Hepatocyte (in vitro differentiated cells): Measurements from ENCODE around the gene DTNBP1. TPM values are rescaled to one million over a fixed set of nuclear protein-coding genes. Genes with fewer than 3 reads are reported as not detected.
"Not testable (repeated sequence)": the region's sequence is repeated elsewhere in the genome, so short reads cannot be mapped to it uniquely, and the experiment has no call there.

Experiments used
- DNase-seq: peaks from one replicate; pipeline ENCODE4 v3.0.0-alpha.2; 2016; ENCODE audit warnings: low spot score
- H2AFZ ChIP-seq: fragments of 200-600 bp; sonication (generic); 2 replicates; pipeline ENCODE4 v1.6.0; 2016; ENCODE audit warnings: antibody characterized with exemption, mild to moderate bottlenecking
- H3K27ac ChIP-seq: fragments of 200-600 bp; sonication (generic); 2 replicates; pipeline ENCODE4 v1.5.1; 2016; ENCODE audit warnings: mild to moderate bottlenecking
- H3K27me3 ChIP-seq: fragments of 200-600 bp; sonication (generic); 2 replicates; pipeline ENCODE4 v1.6.1; 2016
- H3K36me3 ChIP-seq: fragments of 200-600 bp; sonication (generic); replicated peaks from 2 replicates; pipeline ENCODE4 v1.5.1; 2016; ENCODE audit warnings: low read depth; ENCODE audit not compliant: insufficient read depth
- H3K4me1 ChIP-seq: fragments of 200-600 bp; sonication (generic); 2 replicates; pipeline ENCODE4 v1.5.1; 2016; ENCODE audit warnings: mild to moderate bottlenecking, moderate library complexity; ENCODE audit not compliant: insufficient read depth
- H3K4me2 ChIP-seq: fragments of 200-600 bp; sonication (generic); 2 replicates; pipeline ENCODE4 v1.6.0; 2016
- H3K4me3 ChIP-seq: fragments of 200-600 bp; sonication (generic); 2 replicates; pipeline ENCODE4 v1.5.1; 2016; ENCODE audit warnings: mild to moderate bottlenecking
- H3K79me2 ChIP-seq: fragments of 200-600 bp; sonication (generic); 2 replicates; pipeline ENCODE4 v1.6.0; 2017; ENCODE audit warnings: mild to moderate bottlenecking
- H3K9me2 ChIP-seq: fragments of 200-600 bp; sonication (generic); replicated peaks from 2 replicates; pipeline ENCODE4 v1.6.0; 2017; ENCODE audit warnings: mild to moderate bottlenecking; ENCODE audit not compliant: insufficient read depth
- H3K9me3 ChIP-seq: fragments of 200-600 bp; sonication (generic); 2 replicates; pipeline ENCODE4 v1.5.1; 2016; ENCODE audit warnings: low read depth, mild to moderate bottlenecking
- H4K20me1 ChIP-seq: fragments of 200-600 bp; sonication (generic); 2 replicates; pipeline ENCODE4 v1.6.0; 2016; ENCODE audit warnings: mild to moderate bottlenecking; ENCODE audit not compliant: insufficient read depth, poor library complexity, severe bottlenecking
- EZH2 ChIP-seq: fragments of 200-600 bp; sonication (generic); IDR thresholded peaks from 2 replicates; pipeline ENCODE4 v1.6.1; 2016; ENCODE audit warnings: antibody characterized with exemption, mild to moderate bottlenecking, borderline replicate concordance
- EZH2phosphoT487 ChIP-seq: fragments of 200-600 bp; sonication (generic); IDR thresholded peaks from one replicate; pipeline ENCODE4 v1.6.1; 2018; ENCODE audit warnings: antibody characterized with exemption, mild to moderate bottlenecking, low read depth, moderate library complexity; ENCODE audit not compliant: unreplicated experiment, severe bottlenecking
- WGBS: methylation state at CpG from one replicate; pipeline ENCODE4 v1.1.6; 2016; ENCODE audit warnings: low lambda C conversion rate; ENCODE audit errors: missing lambda C conversion rate; 5-methylcytosine and 5-hydroxymethylcytosine counted together
- polyA plus RNA-seq: library from polyadenylated mRNA; unstranded; fragments of >200 nt; fragmentation: Nextera tagmentation; extraction: Ambion mirVana; gene quantifications from 2 replicates; pipeline ENCODE4 v1.2.1, GENCODE V29; 2016
- total RNA-seq: library from RNA; depleted of rRNA; stranded (reverse); fragments of >200 nt; gene quantifications from 2 replicates; pipeline ENCODE4 v1.2.3, GENCODE V29; 2014
- TF ChIP-seq, protein P1 (sequence below): fragments of 200-600 bp; sonication (generic); IDR thresholded peaks from 2 replicates; pipeline ENCODE4 v1.5.1; 2016; ENCODE audit warnings: antibody characterized with exemption, mild to moderate bottlenecking; ENCODE audit not compliant: poor library complexity

Gene DTNBP1
- total and polyA plus RNA-seq, 2 experiments from 2014 or later = 3.4 to 25.6 TPM

DNA sequence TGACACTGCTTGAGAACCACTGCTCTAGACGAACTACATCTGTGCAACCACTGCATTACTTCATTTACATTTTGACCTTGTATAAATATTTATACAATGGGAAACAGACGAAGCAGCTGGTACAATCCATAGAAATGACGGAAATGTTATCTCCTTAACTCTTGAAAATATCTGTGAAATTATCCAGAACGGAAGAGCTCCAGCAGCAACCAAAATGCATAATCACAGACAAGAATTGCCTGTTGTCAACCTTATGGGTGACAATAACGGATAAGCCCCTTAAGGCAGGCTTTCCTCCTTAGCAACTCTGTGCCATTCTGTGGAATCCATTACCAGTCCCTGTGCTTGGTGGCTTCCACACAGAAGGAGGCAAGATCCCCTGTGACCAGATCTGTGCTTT is 115.4 kb downstream of the DTNBP1 start:
- no peaks in the 10 kb centered on the region for H3K9me2 ChIP-seq
- DNase-seq = no peak
- TF ChIP-seq EZH2 (no peak), EZH2phosphoT487 (no peak)
- TF ChIP-seq, protein P1, sequence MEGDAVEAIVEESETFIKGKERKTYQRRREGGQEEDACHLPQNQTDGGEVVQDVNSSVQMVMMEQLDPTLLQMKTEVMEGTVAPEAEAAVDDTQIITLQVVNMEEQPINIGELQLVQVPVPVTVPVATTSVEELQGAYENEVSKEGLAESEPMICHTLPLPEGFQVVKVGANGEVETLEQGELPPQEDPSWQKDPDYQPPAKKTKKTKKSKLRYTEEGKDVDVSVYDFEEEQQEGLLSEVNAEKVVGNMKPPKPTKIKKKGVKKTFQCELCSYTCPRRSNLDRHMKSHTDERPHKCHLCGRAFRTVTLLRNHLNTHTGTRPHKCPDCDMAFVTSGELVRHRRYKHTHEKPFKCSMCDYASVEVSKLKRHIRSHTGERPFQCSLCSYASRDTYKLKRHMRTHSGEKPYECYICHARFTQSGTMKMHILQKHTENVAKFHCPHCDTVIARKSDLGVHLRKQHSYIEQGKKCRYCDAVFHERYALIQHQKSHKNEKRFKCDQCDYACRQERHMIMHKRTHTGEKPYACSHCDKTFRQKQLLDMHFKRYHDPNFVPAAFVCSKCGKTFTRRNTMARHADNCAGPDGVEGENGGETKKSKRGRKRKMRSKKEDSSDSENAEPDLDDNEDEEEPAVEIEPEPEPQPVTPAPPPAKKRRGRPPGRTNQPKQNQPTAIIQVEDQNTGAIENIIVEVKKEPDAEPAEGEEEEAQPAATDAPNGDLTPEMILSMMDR = no peak
- 49% methylated on average over 5 of the region's 5 CpGs for WGBS
- H4K20me1 ChIP-seq = no peaks in the 10 kb centered on the region
- H3K4me1 ChIP-seq = peaks cover 4% of the 10 kb centered on the region
- no peaks in the 10 kb centered on the region for H3K36me3 ChIP-seq
- peaks cover 3% of the 10 kb centered on the region for H3K79me2 ChIP-seq
- no peak overlapping the region for H2AFZ ChIP-seq
- H3K27me3 ChIP-seq = no peaks in the 10 kb centered on the region
- no peaks in the 10 kb centered on the region for H3K9me3 ChIP-seq
- H3K4me3 ChIP-seq = no peak overlapping the region
- no peak overlapping the region for H3K27ac ChIP-seq
- peak overlapping the region; percentile 15 for H3K4me2 ChIP-seq

DNA sequence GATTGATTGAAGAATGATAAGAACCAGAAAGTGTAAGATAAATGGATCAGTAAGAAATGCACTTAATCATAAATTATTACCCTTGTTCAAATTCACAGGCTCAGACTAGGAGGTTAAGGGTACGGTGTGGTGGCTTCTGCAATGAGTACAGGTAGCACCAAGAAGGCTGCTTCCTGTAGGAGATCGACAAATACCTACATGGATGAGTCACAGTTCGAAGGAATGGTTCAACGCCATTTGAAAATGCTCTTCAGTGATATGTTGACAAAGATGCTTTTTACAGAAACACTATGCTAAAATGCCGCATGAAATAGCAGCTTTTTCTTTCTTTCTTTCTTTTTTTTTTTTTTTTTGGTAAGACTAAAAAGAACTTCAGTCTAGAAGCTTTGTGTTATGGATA is 116.2 kb downstream of the DTNBP1 start:
- WGBS = 83% methylated on average over 5 of the region's 5 CpGs
- H2AFZ ChIP-seq = no peak overlapping the region

DNA sequence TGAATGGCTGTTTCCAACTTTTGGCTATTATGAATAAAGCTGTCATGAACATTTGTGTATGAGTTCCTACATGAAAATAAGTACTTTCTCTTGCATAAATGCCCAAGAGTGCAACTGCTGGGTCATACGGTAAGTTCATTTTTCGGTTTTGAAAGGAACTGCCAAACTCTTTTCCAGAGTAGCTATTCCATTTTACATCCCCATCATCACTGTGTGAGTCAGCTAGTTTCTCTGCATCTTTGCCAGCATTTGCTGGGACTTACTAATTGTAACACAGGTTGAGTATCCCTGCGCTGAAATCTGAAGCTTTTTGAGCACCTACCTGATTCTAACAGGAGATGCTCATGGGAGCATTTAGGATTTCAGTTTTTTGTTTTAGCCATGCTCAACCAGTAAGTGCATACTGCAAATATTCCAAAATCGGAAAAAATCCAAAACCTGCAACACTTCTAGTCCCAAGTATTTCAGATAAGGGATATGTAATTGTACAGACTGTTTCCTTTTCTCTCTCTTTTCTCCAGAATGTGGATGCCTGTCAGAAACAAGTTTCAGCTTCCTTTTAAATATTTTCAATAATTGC is 118.4 kb downstream of the DTNBP1 start:
- Histone ChIP-seq H3K36me3 (no peaks in the 10 kb centered on the region), H4K20me1 (no peaks in the 10 kb centered on the region), H3K9me2 (no peaks in the 10 kb centered on the region), H3K4me1 (no peaks in the 10 kb centered on the region), H3K27ac (no peak overlapping the region), H2AFZ (no peak overlapping the region), H3K79me2 (peaks cover 3% of the 10 kb centered on the region), H3K9me3 (no peaks in the 10 kb centered on the region), H3K4me3 (no peak overlapping the region), H3K4me2 (no peak overlapping the region), H3K27me3 (no peaks in the 10 kb centered on the region)
- no peak for DNase-seq
- 90% methylated on average over 4 of the region's 4 CpGs for WGBS
- no peak for TF ChIP-seq EZH2phosphoT487
- TF ChIP-seq, protein P1 = no peak
- no peak for TF ChIP-seq EZH2

More for the DNA sequence above, 116.2 kb downstream of the DTNBP1 start:
- Histone ChIP-seq H3K36me3 (no peaks in the 10 kb centered on the region), H3K79me2 (peaks cover 3% of the 10 kb centered on the region), H3K4me2 (no peak overlapping the region), H3K4me1 (no peaks in the 10 kb centered on the region), H4K20me1 (no peaks in the 10 kb centered on the region), H3K27ac (no peak overlapping the region), H3K9me2 (no peaks in the 10 kb centered on the region), H3K27me3 (no peaks in the 10 kb centered on the region), H3K9me3 (no peaks in the 10 kb centered on the region), H3K4me3 (no peak overlapping the region)
- TF ChIP-seq EZH2phosphoT487 (no peak), EZH2 (no peak)
- TF ChIP-seq, protein P1 = no peak
- DNase-seq = no peak

DNA sequence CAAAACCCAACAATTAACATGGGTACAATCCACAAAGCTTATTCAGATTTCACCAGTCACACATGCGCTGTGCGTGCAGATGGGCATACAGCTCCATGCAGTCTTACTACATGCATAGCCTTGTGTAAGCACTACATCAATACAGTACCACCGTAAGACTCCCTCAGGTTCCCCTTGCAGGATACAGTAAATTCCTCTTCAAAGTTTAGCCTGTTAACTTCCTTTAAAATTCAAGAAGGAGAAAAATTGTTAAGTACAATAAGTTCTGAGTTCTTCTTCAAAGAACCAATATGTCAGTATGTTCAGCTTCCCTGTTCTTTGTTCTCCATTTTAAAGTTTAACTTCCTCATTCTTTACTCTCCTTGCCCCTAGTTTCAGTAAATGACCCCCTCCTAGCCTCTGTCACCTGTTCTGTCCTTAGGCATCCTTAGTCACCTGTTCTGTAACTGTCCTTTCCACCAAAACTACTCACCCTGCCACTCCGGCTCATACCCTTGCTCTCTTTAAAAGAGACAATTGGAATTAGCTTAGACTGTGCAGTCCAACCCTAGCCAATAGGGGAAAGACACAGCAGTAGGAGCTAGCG is 119.4 kb downstream of the DTNBP1 start:
- not testable (repeated sequence) for H3K4me1 ChIP-seq, H3K4me3 ChIP-seq, H2AFZ ChIP-seq, H3K36me3 ChIP-seq, H3K79me2 ChIP-seq, H3K27me3 ChIP-seq, H3K4me2 ChIP-seq, H4K20me1 ChIP-seq, DNase-seq, H3K9me2 ChIP-seq, H3K9me3 ChIP-seq, H3K27ac ChIP-seq
- 95% methylated on average over 5 of the region's 5 CpGs for WGBS
